Measurements from ENCODE around the gene CASZ1. TPM values are rescaled to one million over a fixed set of nuclear protein-coding genes. Genes with fewer than 3 reads are reported as not detected.

CASZ1 gene
- total RNA-seq, 4 donors from 2014 or later: 21.9 to 60.2 (median 29.6) TPM

DNA sequence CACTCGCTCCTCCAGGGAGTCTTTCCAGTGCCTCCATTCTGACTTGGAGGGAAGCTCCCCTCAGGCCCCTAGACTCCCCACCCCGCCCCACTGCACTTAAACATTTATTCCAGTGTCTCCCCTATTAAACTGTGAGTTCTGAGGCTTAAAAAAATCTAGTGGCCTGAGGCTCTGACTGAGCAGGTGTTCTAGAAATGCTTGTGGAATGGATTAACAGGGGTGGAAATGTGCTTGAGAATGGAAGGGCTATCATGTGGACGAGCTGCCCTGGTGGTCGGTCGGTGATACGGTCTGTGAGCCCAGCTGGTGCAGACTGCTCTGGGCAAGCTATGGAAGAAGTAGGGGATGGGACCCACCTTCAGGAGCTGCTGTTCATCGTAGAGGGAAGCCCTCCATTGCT is 191.5 kb downstream of the CASZ1 start:
- no peaks in the 10 kb centered on the region for H3K27me3 ChIP-seq
- H3K4me3 ChIP-seq: no peak overlapping the region
- TF ChIP-seq POLR2A (IDR thresholded peaks at IDR 0.05; ENCODE audit: low read depth): no peak
- no peak for TF ChIP-seq EP300 (IDR thresholded peaks at IDR 0.05)
- TF ChIP-seq, protein P1, sequence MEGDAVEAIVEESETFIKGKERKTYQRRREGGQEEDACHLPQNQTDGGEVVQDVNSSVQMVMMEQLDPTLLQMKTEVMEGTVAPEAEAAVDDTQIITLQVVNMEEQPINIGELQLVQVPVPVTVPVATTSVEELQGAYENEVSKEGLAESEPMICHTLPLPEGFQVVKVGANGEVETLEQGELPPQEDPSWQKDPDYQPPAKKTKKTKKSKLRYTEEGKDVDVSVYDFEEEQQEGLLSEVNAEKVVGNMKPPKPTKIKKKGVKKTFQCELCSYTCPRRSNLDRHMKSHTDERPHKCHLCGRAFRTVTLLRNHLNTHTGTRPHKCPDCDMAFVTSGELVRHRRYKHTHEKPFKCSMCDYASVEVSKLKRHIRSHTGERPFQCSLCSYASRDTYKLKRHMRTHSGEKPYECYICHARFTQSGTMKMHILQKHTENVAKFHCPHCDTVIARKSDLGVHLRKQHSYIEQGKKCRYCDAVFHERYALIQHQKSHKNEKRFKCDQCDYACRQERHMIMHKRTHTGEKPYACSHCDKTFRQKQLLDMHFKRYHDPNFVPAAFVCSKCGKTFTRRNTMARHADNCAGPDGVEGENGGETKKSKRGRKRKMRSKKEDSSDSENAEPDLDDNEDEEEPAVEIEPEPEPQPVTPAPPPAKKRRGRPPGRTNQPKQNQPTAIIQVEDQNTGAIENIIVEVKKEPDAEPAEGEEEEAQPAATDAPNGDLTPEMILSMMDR (IDR thresholded peaks at IDR 0.05): no peak
- TF ChIP-seq POLR2AphosphoS5 (IDR thresholded peaks at IDR 0.05): no peak
- no peak for DNase-seq (ENCODE audit: extremely low spot score)
- H3K27ac ChIP-seq (replicated peaks in 1 of 4): no peak overlapping the region
- intact Hi-C loops (cut with DNase I): no loop called here
- H3K4me1 ChIP-seq: peaks cover 0 to 5% (median 0%) of the 10 kb centered on the region in 4 donors
- H3K9me3 ChIP-seq: no peaks in the 10 kb centered on the region
- H3K36me3 ChIP-seq: peaks cover 0 to 8% (median 0%) of the 10 kb centered on the region in 4 donors
- 98% methylated on average over 7 of the region's 7 CpGs for WGBS

DNA sequence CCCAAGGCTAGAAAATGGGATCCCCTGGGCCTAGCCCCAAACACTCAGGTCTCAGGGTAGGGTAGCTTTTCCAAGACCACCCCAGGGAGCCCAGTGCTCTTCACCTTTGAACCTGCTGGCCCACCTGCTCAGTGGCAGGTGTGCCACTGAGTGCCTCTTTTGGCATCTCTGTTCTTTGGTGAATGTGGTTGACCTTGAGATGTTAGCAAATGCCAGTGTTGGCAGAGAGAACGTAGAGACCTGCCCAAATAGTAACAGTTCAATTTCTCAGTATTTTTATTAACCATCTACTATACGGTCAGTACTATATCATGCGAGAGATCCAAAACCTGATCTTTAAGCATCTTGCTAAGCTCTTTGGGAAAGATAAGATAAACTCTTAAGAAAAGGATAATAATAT is 193.5 kb downstream of the CASZ1 start:
- TF ChIP-seq POLR2AphosphoS5 (IDR thresholded peaks at IDR 0.05): no peak
- no peak for TF ChIP-seq POLR2A (IDR thresholded peaks at IDR 0.05; ENCODE audit: low read depth)
- TF ChIP-seq, protein P1 (IDR thresholded peaks at IDR 0.05): no peak
- no peak for TF ChIP-seq EP300 (IDR thresholded peaks at IDR 0.05)
- H3K4me3 ChIP-seq: no peak overlapping the region
- no peaks in the 10 kb centered on the region for H3K9me3 ChIP-seq
- 93% methylated on average over 3 of the region's 3 CpGs for WGBS
- H3K36me3 ChIP-seq: peaks cover 0 to 12% (median 0%) of the 10 kb centered on the region in 4 donors
- intact Hi-C loops (cut with DNase I): no loop called here
- H3K4me1 ChIP-seq: peaks cover 0 to 13% (median 0%) of the 10 kb centered on the region in 4 donors
- no peaks in the 10 kb centered on the region for H3K27me3 ChIP-seq
- no peak for DNase-seq (ENCODE audit: extremely low spot score)
- no peak overlapping the region for H3K27ac ChIP-seq (replicated peaks in 1 of 4)

DNA sequence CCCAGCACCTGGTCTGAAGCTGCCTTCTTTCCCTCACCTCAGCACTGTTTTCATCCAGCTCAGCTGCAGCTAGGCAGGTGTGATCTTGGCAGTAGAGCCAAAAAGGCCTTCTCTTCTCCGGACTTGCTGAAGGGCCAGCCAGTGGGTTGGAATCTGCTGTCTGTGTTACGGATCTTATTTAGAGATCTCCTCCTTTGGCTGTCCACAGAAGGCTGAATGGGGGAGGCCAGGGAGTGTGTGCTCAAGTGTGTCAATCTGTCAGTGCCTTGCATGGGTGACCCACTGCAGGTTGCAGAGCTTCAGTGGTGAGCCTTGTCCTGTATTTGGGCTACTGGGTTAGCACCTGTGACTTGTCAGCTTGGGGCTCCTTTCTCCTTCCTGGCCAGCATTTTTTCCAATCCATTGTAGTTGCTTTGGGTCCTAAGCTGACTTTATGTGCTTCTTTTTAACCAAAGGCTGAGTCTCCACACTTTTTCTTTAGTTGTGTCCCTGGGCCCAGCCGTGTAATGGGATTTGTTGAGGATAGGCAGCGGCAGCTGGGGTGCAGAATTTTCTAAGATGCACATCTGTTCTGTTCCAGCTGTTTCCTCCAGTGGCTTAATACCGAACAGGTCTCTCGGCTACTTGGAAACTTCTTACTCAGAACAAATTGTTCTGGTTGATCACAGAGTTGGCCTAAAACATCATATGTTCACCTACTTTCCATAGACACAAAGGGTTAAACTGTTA is 194.9 kb downstream of the CASZ1 start:
- TF ChIP-seq POLR2A (IDR thresholded peaks at IDR 0.05; ENCODE audit: low read depth) (no peak), POLR2AphosphoS5 (IDR thresholded peaks at IDR 0.05) (no peak), EP300 (IDR thresholded peaks at IDR 0.05) (no peak)
- TF ChIP-seq, protein P1 (IDR thresholded peaks at IDR 0.05): no peak
- H3K27ac ChIP-seq (replicated peaks in 1 of 4): no peak overlapping the region
- intact Hi-C loops (cut with DNase I): no loop called here
- peaks cover 0 to 12% (median 0%) of the 10 kb centered on the region in 4 donors for H3K36me3 ChIP-seq
- DNase-seq (ENCODE audit: extremely low spot score): no peak
- H3K4me3 ChIP-seq: no peak overlapping the region
- H3K9me3 ChIP-seq: no peaks in the 10 kb centered on the region
- WGBS: 82% methylated on average over 6 of the region's 6 CpGs
- no peaks in the 10 kb centered on the region for H3K27me3 ChIP-seq
- H3K4me1 ChIP-seq: peaks cover 0 to 13% (median 0%) of the 10 kb centered on the region in 4 donors

DNA sequence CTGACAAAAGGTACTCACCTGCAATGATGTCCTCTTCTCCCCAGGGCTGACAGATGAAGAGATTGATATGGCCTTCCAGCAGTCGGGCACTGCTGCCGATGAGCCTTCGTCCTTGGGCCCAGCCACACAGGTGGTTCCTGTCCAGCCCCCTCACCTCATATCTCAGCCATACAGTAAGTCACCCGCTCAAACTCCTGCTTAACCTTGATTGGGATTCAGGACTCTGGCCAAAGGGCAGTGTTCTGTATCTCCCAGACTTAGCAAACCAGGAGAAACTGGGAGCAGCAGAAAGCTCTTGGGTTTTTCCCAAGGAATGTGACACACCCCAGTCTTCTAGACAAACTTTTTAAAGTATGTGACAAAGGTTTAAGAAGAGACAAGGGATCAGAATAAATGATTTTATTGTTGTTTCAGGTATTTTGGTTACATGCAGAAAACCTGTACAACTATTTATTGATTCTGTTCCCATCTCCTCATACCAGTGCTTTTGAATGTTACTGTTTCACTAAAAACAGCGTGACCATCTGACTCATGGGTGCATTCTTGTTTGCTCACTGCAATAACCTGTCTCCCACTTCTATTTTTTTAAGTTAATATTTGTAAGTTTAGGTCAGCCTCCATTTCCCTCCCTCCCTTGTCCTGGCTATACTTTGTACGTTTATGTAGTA is 197.1 kb downstream of the CASZ1 start:
- Histone ChIP-seq H3K4me1 (peaks cover 0 to 19% (median 4%) of the 10 kb centered on the region in 4 donors), H3K9me3 (no peaks in the 10 kb centered on the region), H3K27ac (replicated peaks in 1 of 4) (no peak overlapping the region), H3K27me3 (no peaks in the 10 kb centered on the region), H3K36me3 (peaks cover 0 to 12% (median 0%) of the 10 kb centered on the region in 4 donors), H3K4me3 (no peak overlapping the region)
- TF ChIP-seq POLR2A (IDR thresholded peaks at IDR 0.05; ENCODE audit: low read depth) (no peak), EP300 (IDR thresholded peaks at IDR 0.05) (no peak), POLR2AphosphoS5 (IDR thresholded peaks at IDR 0.05) (no peak)
- TF ChIP-seq, protein P1 (IDR thresholded peaks at IDR 0.05): no peak
- intact Hi-C loops (cut with DNase I): no loop called here
- DNase-seq (ENCODE audit: extremely low spot score): no peak
- WGBS: 84% methylated on average over 6 of the region's 6 CpGs
